HL-60/S4 treated with phorbol 12-myristate 13-acetate at 8.2 ng/mL for 4 days and 3 days (cell line): ENCODE results near the gene CLDN19.

Experiments used
- in situ Hi-C: fragments of 300-500 bp; cut with MboI; formaldehyde crosslinking; loops from 2 replicates; pipeline ENCODE4 v1.15.0; 2022; ENCODE audit warnings: low sequenced_read_pairs

CLDN19 gene, protein sequence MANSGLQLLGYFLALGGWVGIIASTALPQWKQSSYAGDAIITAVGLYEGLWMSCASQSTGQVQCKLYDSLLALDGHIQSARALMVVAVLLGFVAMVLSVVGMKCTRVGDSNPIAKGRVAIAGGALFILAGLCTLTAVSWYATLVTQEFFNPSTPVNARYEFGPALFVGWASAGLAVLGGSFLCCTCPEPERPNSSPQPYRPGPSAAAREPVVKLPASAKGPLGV

DNA sequence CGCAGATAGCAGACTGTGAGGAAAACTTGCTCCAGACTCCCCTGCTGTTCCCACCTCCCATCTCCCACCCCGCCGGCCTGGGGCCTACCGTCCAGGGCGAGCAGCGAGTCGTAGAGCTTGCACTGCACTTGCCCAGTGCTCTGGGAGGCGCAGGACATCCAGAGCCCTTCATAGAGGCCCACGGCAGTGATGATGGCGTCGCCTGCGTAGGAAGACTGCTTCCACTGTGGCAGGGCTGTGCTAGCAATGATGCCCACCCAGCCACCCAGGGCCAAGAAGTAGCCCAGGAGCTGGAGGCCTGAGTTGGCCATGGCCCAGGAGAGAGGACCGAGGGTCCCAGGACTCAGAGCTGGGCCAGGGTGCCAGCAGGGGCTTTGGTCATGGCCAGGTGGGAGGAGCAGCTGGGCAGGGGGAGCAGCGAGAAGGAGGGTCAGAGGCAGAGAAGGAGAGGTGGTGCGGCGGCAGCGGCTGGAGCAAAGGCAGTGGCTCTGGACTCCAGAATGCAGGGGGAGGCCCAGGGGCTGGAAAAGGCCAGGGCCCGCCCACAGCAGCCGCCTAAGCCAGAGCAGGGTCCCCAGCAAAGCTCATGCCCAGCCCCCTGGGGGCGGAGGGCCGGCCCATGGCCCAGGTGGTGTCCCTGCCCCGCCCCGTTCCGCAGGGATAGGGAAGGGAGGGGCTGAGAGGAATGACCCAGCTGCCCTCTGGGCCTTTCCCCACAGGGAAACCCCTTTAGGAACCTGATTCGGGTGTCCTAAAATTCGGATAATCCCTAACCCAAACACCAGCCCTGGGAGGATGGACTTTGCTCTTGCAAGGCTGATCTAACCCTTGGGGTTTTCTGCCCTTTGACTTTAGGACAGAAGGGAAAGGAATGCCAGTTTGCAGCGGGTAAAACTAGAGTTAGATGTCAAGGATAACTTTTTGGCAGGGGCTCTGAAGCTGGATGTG lies at the start of gene CLDN19:
TSS of gene CLDN19 (minus strand) at position 484 of the 948 bp plus-strand sequence. CDS start at position 311, 173 bp downstream.
- in situ Hi-C loops: no loop called here

DNA sequence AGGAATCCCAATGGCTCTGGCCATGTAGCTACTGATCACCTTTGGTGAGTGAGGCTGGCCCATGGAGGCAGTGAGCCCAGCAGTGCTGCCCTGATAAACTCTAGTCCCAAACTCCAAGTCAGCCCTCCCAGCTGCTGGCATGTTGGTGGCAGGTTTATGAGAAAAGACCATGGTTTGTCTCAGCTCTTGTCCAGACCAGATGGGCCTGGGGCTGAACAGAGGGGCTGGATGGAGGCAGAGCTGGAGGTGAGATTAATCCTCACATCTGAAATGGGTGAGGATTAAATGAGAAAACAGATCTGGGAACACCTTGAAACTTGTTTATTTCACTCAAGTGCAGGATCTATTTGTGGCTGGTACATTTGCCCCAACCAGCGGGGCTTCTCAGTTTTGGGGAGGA lies 48.0 kb upstream of the CLDN19 start:
- in situ Hi-C loops: loop anchor here (25.0 kb wide), 1 partner anchor 274 kb away; no protein-coding TSS in a partner anchor

DNA sequence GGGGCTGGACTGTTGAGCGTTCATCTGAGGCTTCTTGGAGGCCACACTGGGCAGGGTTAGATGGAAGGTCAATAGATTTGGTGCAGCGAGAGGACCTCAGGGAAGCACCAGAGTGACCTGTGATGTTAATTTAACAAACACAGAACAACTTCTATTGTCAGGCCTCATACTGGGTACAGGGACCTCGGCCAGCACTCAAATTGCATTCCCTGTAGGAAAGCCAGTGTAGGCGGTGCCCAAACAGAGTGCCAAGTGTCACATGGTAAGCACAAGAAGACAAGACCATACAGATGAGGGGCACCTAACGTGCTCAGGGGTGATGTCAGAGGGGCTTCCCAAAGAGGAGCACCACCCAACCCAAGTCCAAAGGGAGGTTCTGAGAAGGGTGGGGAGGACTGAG lies 46.1 kb upstream of the CLDN19 start:
- in situ Hi-C loops: loop anchor here (25.0 kb wide), 1 partner anchor 276 kb away; no protein-coding TSS in a partner anchor

DNA sequence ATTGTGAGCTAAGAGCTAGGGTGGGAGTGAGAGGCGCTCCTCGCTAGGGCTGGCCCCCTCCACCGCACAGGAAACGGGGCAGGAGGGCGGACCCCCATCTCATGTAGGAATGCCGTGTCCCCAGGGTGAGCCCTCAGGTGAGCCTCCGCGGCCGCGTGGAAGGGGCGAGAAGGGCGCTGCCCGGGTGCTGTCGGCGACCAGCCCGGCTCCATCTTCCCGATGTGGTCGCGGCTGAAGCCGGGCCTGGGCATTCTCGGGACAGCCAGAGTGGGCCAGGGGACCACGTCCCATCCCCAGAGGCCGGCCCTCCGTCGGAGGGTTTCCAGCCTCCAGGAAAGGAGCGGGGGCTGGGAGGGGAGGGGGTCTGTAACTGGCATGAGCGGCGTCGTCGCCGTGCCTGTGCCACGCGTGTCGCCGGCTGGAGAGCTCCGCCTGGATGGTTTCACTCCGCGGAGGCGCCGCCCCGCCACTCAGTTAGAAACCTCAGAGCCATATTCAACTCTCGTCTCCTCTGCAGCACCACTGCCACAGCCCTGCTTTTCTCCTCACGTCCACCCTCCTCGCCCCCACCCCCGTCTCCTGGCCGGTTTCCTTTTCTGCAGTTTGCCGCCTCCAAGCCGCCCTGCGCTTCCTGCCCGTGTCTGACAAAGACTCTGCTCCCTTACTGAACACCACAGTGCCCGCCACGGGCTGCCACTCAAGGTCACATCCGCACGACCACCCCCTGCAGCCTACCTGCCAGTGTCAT lies 45.1 kb upstream of the CLDN19 start, which contains the start of gene TMEM269:
TSS of gene TMEM269 (plus strand) at position 46 of the 748 bp plus-strand sequence. CDS start 4,903 bp downstream, outside the sequence.
- in situ Hi-C loops: loop anchor here (25.0 kb wide), 1 partner anchor 277 kb away; no protein-coding TSS in a partner anchor

DNA sequence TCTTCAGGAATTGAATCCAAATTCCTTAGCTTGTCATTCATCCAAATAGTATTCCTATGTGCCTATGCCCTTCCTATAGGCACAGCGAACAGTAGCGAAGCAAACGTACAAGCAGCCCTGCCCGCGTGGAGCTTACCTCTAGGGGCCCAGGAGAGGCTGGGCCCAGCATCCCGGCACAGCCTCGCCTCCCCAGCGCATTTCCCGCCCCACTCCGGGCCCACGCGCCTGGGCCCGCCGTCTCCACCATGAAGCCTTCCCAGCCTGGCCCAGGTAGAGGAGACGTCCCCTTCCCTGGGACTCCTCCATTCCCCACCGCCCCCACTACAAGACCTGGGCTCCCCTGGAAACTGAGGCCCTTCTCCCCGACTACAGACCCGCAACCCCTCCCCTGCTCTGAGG lies 44.5 kb upstream of the CLDN19 start:
- in situ Hi-C loops: loop anchor here (25.0 kb wide), 1 partner anchor 278 kb away; no protein-coding TSS in a partner anchor

DNA sequence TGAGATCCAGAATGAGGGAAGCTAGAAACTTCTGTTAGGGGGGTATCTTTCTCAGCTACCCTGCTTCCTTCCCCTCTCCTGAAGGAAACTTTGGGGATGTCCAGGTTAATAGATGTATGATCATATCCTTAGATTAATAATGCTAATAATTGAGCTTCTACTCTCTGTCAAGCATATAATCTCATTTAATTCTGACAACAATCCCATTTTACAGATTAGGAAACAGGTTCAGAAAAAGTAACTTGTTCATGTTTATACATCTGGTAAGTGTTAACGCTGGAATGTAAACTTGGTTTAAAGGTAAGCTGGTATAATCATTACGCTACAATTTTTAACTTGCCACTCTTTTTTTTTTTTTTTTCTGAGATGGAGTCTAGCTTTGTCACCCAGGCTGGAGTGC lies 43.1 kb upstream of the CLDN19 start:
- in situ Hi-C loops: loop anchor here (25.0 kb wide), 1 partner anchor 279 kb away; no protein-coding TSS in a partner anchor

DNA sequence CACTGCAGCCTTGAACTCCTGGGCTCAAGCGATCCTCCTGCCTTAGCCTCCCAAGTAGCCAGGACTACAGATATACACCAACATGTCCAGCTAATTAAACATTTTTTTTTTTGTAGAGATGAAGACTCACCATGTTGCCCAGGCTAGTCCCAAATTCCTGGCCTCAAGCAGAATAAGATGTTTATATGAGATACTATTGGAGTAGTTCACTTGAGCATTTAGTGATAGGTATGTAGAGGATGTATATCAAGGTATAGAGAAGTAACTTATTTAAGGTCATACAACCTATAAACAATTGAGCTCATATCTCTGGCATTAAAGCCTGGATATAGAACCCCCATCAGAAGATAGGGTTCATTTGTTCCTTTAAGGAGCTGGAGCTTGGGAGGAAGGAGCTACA lies 40.1 kb upstream of the CLDN19 start:
- in situ Hi-C loops: loop anchor here (25.0 kb wide), 1 partner anchor 282 kb away; no protein-coding TSS in a partner anchor

DNA sequence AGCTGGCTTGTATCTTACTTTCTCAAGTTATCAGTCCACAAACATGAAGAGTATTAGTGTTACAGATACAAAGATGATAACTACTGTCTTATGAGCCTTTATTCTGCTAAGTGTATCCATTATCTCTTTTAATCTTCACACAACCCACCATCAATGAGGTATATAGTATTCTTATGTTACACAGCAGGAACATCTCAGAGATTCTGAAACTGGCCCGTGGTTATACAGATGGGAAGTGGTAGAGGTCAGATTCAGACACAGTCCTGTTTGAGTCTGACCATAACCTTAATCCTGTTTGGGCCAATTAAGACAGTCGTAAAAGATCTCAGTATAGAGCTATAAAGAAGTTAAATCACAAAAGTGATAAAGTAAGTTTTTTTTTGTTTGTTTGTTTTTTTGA lies 39.7 kb upstream of the CLDN19 start:
- in situ Hi-C loops: loop anchor here (25.0 kb wide), 1 partner anchor 283 kb away; no protein-coding TSS in a partner anchor

DNA sequence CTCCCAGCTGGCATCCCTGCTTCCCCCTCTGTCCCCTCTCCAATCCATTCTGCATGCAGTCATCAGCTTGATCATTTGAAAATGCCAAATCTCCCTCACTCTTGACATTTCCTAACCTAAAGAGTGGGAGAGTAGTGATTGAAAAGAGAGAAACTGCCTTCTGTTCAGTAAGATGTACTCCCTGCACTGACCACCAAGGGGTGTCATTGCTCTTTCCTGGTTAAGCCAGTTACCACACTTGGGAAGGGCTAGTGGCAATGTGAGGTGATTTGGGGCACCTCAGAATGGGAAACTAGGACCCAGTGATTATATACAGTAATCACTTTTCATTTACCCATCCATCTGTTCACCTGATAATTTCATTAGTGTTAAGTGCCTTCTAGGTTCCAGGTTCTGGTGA lies 37.8 kb upstream of the CLDN19 start:
- in situ Hi-C loops: loop anchor here (25.0 kb wide), 1 partner anchor 284 kb away; no protein-coding TSS in a partner anchor

DNA sequence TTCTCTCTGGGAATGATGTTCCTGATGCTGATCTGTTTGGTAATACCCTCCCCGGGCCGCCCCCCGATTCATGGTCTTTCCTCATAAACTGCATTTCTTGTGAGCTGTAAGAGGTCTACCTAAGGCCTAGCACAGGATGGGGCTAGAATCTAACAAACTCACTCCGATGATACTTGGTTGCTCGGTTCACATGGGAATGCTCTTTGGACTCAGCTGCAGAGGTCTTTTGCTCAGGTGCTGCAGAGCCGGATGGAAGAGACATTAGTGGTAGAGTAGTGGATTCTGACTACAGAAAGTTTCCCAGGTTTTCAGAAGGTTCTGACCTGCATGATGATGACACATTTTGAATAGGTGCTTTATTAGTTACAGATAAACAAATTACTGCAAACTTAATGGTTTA lies 36.5 kb upstream of the CLDN19 start:
- in situ Hi-C loops: loop anchor here (25.0 kb wide), 1 partner anchor 286 kb away; no protein-coding TSS in a partner anchor

DNA sequence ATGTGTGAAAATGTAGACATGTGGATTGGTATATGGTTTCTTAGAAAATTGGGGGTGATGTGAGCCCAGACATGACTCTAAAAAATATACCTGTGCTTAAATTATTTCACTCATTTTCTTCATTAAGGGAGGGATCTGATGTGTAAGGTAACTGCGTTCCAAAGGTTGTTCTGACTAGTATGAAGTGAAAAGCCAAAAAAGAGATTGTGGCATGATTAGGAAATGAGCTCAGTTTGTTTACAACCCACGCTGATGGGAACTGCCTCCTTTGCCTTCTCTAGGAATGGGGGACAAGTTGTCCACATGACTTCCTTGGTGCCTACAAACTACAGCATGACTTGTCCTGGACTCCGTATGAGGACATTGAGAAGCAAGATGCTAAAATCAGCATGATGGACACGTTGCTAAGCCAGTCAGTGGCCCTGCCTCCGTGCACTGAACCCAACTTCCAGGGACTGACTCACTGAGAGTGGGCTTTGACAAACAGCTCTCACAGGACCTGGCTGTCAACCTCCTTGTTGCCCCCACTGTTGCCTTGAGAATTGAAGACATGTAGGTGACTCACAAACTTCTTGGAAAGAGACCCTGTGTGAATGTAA lies 35.0 kb upstream of the CLDN19 start:
- in situ Hi-C loops: loop anchor here (25.0 kb wide), 1 partner anchor 287 kb away; no protein-coding TSS in a partner anchor

DNA sequence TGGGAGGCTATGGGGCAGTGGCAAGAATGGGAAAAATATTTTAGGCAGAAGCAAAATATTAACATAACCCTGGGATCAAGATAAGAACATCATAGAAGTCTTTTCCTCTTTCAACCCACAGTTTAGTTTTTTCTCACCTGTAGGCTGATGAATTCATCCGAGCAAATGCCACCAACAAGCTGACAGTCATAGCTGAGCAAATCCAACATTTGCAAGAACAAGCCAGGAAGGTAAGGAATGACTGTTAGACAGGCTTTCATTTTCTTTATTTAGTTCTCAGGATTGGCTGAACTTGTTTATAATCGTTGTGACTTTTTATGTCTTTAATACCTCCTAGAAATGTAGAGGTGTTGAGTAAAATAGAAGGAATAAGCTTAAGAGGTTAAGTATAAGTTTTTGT lies 33.4 kb upstream of the CLDN19 start:
- in situ Hi-C loops: no loop called here

DNA sequence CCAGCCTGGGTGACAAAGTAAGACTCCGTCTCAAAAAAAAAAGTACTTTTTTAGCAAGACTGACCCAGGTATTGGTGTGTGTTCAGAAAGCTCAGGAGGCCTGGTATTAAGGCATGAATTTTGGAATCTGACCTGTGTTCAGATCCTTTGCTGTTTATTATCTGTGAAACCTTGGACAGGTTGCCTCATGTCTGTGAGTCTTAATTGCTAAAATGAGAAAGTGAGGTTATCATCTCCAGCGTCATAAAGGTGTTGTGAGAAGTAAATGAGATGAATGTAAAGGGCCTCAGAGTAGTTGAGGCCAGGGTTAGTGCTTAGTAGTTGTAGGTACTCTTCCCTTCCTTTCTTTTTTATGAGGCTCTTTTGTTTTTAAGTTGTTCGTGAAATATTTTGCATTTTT lies 29.8 kb upstream of the CLDN19 start:
- in situ Hi-C loops: no loop called here

DNA sequence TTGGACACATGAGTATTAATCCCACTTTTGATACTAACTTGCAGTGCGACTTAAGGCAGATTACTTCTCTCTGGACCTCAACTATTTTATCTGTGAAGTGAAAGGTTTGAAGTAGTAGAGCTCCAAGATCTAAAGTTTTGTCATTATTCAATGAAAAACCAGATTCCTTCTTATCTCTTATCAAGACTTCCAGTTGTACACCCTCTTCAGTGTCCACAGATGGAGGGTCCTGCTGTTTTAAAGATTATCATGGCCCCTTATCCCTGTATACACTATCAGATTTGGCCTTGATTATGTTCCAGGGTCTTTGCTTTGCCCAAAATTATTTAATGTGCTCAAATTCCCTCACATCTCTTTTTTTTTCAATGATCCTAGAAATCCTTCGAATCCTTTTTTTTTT lies 28.1 kb upstream of the CLDN19 start:
- in situ Hi-C loops: no loop called here

DNA sequence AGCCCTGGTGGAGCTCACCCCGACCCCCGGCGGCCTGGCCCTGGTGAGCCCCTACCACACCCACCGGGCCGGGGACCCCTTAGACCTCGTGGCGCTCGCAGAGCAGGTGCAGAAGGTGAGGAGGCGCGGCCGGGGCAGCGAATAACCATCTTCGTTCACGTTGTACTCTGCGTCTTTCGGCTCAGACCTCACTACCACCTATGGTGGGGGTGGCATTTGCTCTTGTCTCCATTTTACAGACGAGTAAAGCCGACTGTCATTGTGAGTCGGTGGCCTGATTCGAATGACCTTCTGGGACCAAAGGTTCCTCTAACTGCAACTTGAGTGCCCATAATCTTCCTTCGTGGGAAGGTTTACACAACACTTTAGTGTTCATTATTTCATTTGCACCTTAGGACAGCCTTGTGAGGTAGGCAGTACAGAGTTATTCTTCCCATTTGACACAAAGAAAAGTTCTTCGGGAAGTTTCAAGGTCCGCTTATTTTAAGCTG lies 27.5 kb upstream of the CLDN19 start:
- in situ Hi-C loops: no loop called here

DNA sequence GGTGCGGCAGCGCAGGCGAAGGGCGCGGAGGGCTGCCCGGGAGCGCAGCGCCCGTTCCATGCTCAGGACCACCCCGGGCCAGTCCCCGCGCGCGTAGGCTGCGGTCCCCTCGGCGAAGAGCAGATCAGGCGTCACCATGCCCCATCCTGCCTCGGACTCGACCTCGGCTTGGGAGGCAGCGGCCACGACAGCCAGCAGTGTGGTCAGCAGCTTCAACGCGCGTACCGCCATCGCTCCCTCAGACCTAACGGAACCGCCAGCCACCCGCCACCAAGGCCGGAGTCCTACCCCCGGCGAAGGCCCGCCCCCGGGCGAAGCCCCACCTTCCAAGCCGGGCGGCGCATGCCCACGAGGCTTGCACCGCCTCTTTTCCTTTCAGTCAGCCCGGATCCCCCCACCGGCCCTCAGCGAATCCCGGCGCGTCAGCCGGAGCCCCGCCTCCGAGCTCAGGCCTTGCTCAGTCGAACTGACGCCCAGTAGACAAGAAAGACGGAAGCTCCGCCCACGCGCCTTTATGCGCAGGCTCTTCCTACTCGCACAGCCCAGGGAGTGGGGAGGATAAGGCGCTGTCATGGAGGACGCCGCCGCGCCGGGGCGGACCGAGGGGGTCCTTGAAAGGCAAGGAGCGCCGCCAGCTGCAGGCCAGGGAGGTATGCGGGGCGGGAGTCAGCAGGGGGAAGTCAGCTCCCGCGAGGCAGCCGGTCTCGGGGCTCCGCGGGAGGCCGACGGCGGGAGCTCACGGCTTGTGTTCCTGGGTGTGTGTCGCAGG lies 26.9 kb upstream of the CLDN19 start, which contains the start of the genes C1orf50 and P3H1:
TSS of gene C1orf50 (plus strand) at position 509 of the 769 bp plus-strand sequence. CDS start at position 572, 63 bp downstream.
TSS of gene P3H1 (minus strand) at position 288 of the 769 bp plus-strand sequence. CDS start at position 231, 57 bp downstream.
- in situ Hi-C loops: no loop called here

DNA sequence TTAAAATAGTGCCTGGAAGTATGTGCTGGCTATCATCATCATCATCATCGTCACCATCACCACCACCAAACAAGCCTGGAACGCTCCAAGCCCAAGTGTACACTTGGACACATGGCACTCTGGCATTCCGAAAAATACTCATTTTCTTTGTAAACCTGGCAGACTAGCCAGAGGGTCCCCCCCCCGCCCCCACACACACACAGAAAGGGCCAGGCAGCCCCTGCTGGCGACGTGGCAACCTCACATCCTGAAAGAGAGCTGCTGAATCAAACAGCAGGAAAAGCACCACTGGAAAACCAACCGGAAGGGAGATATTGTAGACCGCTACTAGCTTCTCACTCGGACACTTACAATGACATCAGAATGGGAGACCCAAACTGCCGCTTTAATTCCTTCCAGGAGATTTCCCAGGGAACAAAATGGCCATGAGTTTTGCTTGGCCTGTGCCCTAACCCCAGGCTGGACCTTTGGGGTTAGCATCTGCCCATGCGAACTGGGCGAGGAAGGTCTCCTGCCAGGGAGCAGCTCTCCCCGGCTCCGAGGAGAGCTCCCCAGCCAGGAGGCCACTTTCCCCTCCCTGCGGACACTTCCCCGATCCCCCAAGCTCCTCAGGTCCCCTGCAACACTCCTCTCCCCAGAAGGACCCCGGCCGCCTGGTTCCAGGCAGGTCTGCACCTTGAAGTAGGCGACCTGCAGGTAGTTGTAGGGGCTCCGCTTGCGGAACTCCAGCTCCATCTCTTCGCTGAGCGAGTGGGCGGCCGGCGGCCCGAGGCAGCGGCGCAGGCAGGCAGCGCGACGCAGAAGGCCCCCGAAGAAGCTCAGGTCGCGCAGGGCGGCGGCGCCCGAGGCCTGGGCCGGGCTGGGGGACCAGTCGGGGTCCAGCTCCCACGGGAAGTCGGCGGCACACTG lies 26.1 kb upstream of the CLDN19 start:
- in situ Hi-C loops: no loop called here

DNA sequence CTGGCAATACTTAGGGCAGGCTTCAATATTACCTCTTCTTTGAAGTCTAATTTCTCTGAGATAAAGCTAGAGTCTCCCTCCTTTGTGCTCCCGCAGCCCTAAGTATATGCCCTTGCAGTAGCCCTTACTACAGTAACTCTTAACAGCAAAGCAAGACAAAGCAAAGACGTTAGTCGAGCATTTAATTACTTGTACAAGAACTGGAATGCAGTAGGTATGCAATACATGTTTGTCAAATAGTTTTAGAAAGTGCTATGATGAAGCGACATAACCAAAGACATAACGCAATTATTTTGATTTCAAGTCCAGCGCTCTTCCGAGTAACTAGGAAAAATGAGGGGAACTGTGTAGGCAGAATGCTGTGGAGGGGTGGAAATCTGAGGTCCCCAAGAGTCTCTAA lies 25.2 kb upstream of the CLDN19 start:
- in situ Hi-C loops: no loop called here
